Panc1 (cell line): ENCODE results near the gene LARGE2. TPM values are rescaled to one million over a fixed set of nuclear protein-coding genes. Genes with fewer than 3 reads are reported as not detected.

ENCODE experiments used
- total RNA-seq: library from RNA; stranded (reverse); gene quantifications from one replicate; pipeline ENCODE4 v1.2.1, GENCODE V29; 2021; ENCODE audit not compliant: unreplicated experiment

LARGE2 gene
- total RNA-seq, 1 experiment from 2014 or later: 1.4 TPM

Other genes with a start within 250 kb of the LARGE2 start
- 13.4 TPM for gene SLC35C1, start 117.5 kb upstream of the LARGE2 start, total RNA-seq
- 14.6 TPM for gene CRY2, start 75.2 kb upstream of the LARGE2 start, total RNA-seq
- 12.7 TPM for gene MAPK8IP1, start 37.0 kb upstream of the LARGE2 start, total RNA-seq
- gene FREY1, start 15.4 kb upstream of the LARGE2 start, total RNA-seq: 1.4 TPM
- gene PEX16, start 4.8 kb upstream of the LARGE2 start, total RNA-seq: 37.5 TPM
- 45.7 TPM for gene PHF21A, start 198.8 kb downstream of the LARGE2 start, total RNA-seq